HepG2 (cell line): ENCODE measurements around the gene PHOSPHO2. TPM values are rescaled to one million over a fixed set of nuclear protein-coding genes. Genes with fewer than 3 reads are reported as not detected.

Source experiments
- AKAP8 ChIP-seq: sonication (generic); formaldehyde crosslinking; IDR thresholded peaks from 2 replicates; pipeline ENCODE4 v1.5.1; 2020; ENCODE audit warnings: mild to moderate bottlenecking, missing genetic modification reagents
- ATAD3A ChIP-seq: sonication (generic); formaldehyde crosslinking; IDR thresholded peaks from 2 replicates; pipeline ENCODE4 v1.4.0; 2020; ENCODE audit warnings: missing genetic modification reagents
- BHLHE40 ChIP-seq: IDR thresholded peaks from 2 replicates; pipeline ENCODE4 v1.6.1; 2011; ENCODE audit warnings: low read length, improper control_type of control experiment
- CSRNP2 ChIP-seq: sonication (generic); formaldehyde crosslinking; conservative IDR thresholded peaks from 2 replicates; pipeline ENCODE4 v1.8.0; 2022; ENCODE audit warnings: low read depth, missing genetic modification reagents
- DNMT1 ChIP-seq: sonication (generic); formaldehyde crosslinking; IDR thresholded peaks from 2 replicates; pipeline ENCODE4 v1.5.1; 2020; ENCODE audit warnings: mild to moderate bottlenecking, missing genetic modification reagents
- ERF ChIP-seq: IDR thresholded peaks from 2 replicates; pipeline ENCODE4 v1.6.1; 2018; ENCODE audit warnings: missing biosample characterization, missing genetic modification reagents
- ETS1 ChIP-seq: sonication (generic); formaldehyde crosslinking; IDR thresholded peaks from 2 replicates; pipeline ENCODE4 v1.4.0; 2020; ENCODE audit warnings: missing genetic modification reagents
- GFI1 ChIP-seq: sonication (generic); formaldehyde crosslinking; IDR thresholded peaks from 2 replicates; pipeline ENCODE4 v1.5.0; 2020; ENCODE audit warnings: missing genetic modification reagents, mild to moderate bottlenecking, borderline replicate concordance
- GPN1 ChIP-seq: sonication (generic); formaldehyde crosslinking; IDR thresholded peaks from 2 replicates; pipeline ENCODE4 v1.5.1; 2020; ENCODE audit warnings: missing genetic modification reagents, borderline replicate concordance
- HIC2 ChIP-seq: sonication (generic); formaldehyde crosslinking; IDR thresholded peaks from 2 replicates; pipeline ENCODE4 v1.9.0; 2022; ENCODE audit warnings: low read depth, missing genetic modification reagents
- HIVEP1 ChIP-seq: sonication (generic); formaldehyde crosslinking; IDR thresholded peaks from 2 replicates; pipeline ENCODE4 v1.4.0; 2020; ENCODE audit warnings: mild to moderate bottlenecking, missing genetic modification reagents
- MAX ChIP-seq: IDR thresholded peaks from 2 replicates; pipeline ENCODE4 v1.6.1; 2012; ENCODE audit warnings: inconsistent platforms
- MED1 ChIP-seq: sonication (generic); formaldehyde crosslinking; IDR thresholded peaks from 2 replicates; pipeline ENCODE4 v1.4.0; 2020; ENCODE audit warnings: missing genetic modification reagents
- NR2F2 ChIP-seq: IDR thresholded peaks from 2 replicates; pipeline ENCODE4 v1.6.1; 2012; ENCODE audit warnings: low read depth, inconsistent platforms, borderline replicate concordance
- PCBP1 ChIP-seq: fragments of 200-400 bp; formaldehyde crosslinking; IDR thresholded peaks from 2 replicates; pipeline ENCODE4 v1.6.1; 2017; ENCODE audit warnings: mild to moderate bottlenecking, low read depth, low read length, borderline replicate concordance
- POGZ ChIP-seq: sonication (generic); formaldehyde crosslinking; IDR thresholded peaks from 2 replicates; pipeline ENCODE4 v1.4.0; 2020; ENCODE audit warnings: mild to moderate bottlenecking, missing genetic modification reagents
- SAFB2 ChIP-seq: sonication (generic); formaldehyde crosslinking; IDR thresholded peaks from 2 replicates; pipeline ENCODE4 v1.5.1; 2020; ENCODE audit warnings: missing genetic modification reagents, low read depth, mild to moderate bottlenecking, borderline replicate concordance
- SKI ChIP-seq: fragments of 450-650 bp; IDR thresholded peaks from one replicate; pipeline ENCODE4 v1.6.1; 2018; ENCODE audit warnings: mild to moderate bottlenecking; ENCODE audit not compliant: partially characterized antibody
- SP1 ChIP-seq, 2 experiments: fragments of 450-650 bp in 1 of 2; sonication (generic) in 1 of 2; formaldehyde crosslinking in 1 of 2; IDR thresholded peaks; 2 replicates each; pipeline versions ENCODE4 v1.4.0 to v1.6.1; 2016 to 2020; ENCODE audit warnings: missing genetic modification reagents in 1 of 2
- ZFY ChIP-seq: sonication (generic); formaldehyde crosslinking; IDR thresholded peaks from 2 replicates; pipeline ENCODE4 v1.4.0; 2020; ENCODE audit warnings: missing genetic modification reagents
- ZKSCAN1 ChIP-seq: fragments of 150-350 bp; IDR thresholded peaks from 2 replicates; pipeline ENCODE4 v1.6.1; 2014; ENCODE audit warnings: low read length
- ZNF7 ChIP-seq: IDR thresholded peaks from 2 replicates; pipeline ENCODE4 v1.6.1; 2016; ENCODE audit warnings: missing biosample characterization, missing genetic modification reagents
- ZNF720 ChIP-seq: sonication (generic); formaldehyde crosslinking; IDR thresholded peaks from 2 replicates; pipeline ENCODE4 v1.4.0; 2020; ENCODE audit warnings: missing genetic modification reagents
- ZNF724P ChIP-seq: sonication (generic); formaldehyde crosslinking; IDR thresholded peaks from 2 replicates; pipeline ENCODE4 v1.8.0; 2022; ENCODE audit warnings: missing genetic modification reagents, borderline replicate concordance
- ZNF780A ChIP-seq: sonication (generic); formaldehyde crosslinking; IDR thresholded peaks from 2 replicates; pipeline ENCODE4 v1.8.0; 2022; ENCODE audit warnings: mild to moderate bottlenecking, missing genetic modification reagents, moderate library complexity
- ZNF883 ChIP-seq: sonication (generic); formaldehyde crosslinking; IDR thresholded peaks from 2 replicates; pipeline ENCODE4 v1.5.1; 2020; ENCODE audit warnings: mild to moderate bottlenecking, missing genetic modification reagents; ENCODE audit errors: not compliant biosample characterization
- polyA plus RNA-seq, 8 experiments: library from polyadenylated mRNA; depleted of rRNA in 3 of 8; stranded (reverse) in 7 of 8; unstranded in 1 of 8; fragments of >200 nt; fragmentation: Illumina TruSeq in 4 of 8; extraction: Trizol in 4 of 8; gene quantifications; 2 replicates each; pipeline versions ENCODE4 v1.2.1 to v1.2.3, GENCODE V29; 2011 to 2016; ENCODE audit warnings: low read depth in 4 of 8, missing spikeins in 1 of 8, mixed read lengths in 1 of 8; ENCODE audit not compliant: insufficient read depth in 1 of 8
- total RNA-seq, 5 experiments: library from RNA; depleted of rRNA; stranded (reverse); fragments of >200 nt; fragmentation: Illumina TruSeq; extraction: Trizol; gene quantifications; 2 replicates each; pipeline ENCODE4 v1.2.3, GENCODE V29; 2016; ENCODE audit warnings: low read depth in 1 of 5

PHOSPHO2 gene
- total and polyA plus RNA-seq, 2 of the 13 experiments (the other 11 are each of a cell fraction or from before 2014, with no cell fraction given): 6.1 to 11.4 TPM

GRCh38 chr2:169716938-169717690 is 22.8 kb downstream of the PHOSPHO2 start (continued):
- no peak for TF ChIP-seq ETS1 (CRISPR knock-in tag)
- TF ChIP-seq ZNF720 (CRISPR knock-in tag): no peak
- TF ChIP-seq GFI1: no peak
- TF ChIP-seq MAX: peak; percentile 55; the same call in 1 of the 2 replicates
- TF ChIP-seq GPN1 (CRISPR knock-in tag): no peak
- TF ChIP-seq ZFY: no peak; the same call in 1 of the 2 replicates
- no peak for TF ChIP-seq SP1 (IDR thresholded peaks at IDR 0.05)
- TF ChIP-seq SP1 (CRISPR knock-in tag; IDR thresholded peaks at IDR 0.05): no peak
- peak; percentile 71; the same call in 1 of the 2 replicates for TF ChIP-seq DNMT1
- TF ChIP-seq HIVEP1 (CRISPR knock-in tag): 0 out of 2 replicates have a peak, but pooled peaks have one; percentile 39
- peak; percentile 84 for TF ChIP-seq MED1 (CRISPR knock-in tag)
- TF ChIP-seq CSRNP2 (CRISPR knock-in tag): no peak
- TF ChIP-seq ZNF883 (CRISPR knock-in tag): peak; percentile 49
- TF ChIP-seq ERF (CRISPR knock-in tag): peak; percentile 30; the same call in 1 of the 2 replicates
- TF ChIP-seq NR2F2: no peak
- TF ChIP-seq HIC2: peak; percentile 62; the same call in 1 of the 2 replicates
- peak; percentile 74; the same call in 1 of the 2 replicates for TF ChIP-seq POGZ
- TF ChIP-seq ZNF724P (CRISPR knock-in tag): no peak
- no peak for TF ChIP-seq ZNF7 (CRISPR knock-in tag)
- no peak for TF ChIP-seq ATAD3A (CRISPR knock-in tag)
- no peak for TF ChIP-seq ZNF780A
- TF ChIP-seq ZKSCAN1: no peak
- peak; percentile 80 for TF ChIP-seq SKI
- TF ChIP-seq BHLHE40: peak; percentile 25; the same call in 1 of the 2 replicates
- peak; percentile 63; the same call in 1 of the 2 replicates for TF ChIP-seq AKAP8 (CRISPR knock-in tag)
- TF ChIP-seq SAFB2 (CRISPR knock-in tag): peak; percentile 43; the same call in 1 of the 2 replicates
- no peak for TF ChIP-seq PCBP1
